Measurements from ENCODE around the gene PI4KA. TPM values are rescaled to one million over a fixed set of nuclear protein-coding genes. Genes with fewer than 3 reads are reported as not detected.

The PI4KA gene
- total and polyA plus RNA-seq, 10 donors: 29.8 to 143 (median 108) TPM

DNA sequence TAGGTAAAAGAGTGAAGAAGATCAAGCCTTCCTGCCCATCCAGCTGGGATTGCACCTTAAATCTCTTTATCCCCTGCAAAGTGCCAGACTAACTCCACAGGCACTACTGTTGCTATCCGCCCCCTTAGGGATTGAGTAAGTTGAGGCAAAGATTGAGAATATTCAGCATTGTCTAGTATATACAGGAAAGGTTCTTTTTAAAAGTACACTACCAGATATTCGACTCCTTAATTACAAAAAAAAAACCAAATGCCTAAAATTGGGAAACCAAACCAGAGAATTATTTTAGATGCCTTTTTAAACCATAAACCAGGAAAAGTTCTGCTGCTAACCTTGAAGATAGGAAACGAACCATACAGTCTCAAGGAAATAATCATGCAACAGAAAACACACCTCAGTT, 73.2 kb downstream of the PI4KA start:
- intact Hi-C loops (cut with DNase I; ENCODE audit: low total_unique reads): no loop called here
- H3K36me3 ChIP-seq: peaks cover 0 to 91% (median 27%) of the 10 kb centered on the region in 6 donors
- WGBS, 5 donors: 75 to 81% (median 79%) methylated on average over 3 of the region's 3 CpGs

DNA sequence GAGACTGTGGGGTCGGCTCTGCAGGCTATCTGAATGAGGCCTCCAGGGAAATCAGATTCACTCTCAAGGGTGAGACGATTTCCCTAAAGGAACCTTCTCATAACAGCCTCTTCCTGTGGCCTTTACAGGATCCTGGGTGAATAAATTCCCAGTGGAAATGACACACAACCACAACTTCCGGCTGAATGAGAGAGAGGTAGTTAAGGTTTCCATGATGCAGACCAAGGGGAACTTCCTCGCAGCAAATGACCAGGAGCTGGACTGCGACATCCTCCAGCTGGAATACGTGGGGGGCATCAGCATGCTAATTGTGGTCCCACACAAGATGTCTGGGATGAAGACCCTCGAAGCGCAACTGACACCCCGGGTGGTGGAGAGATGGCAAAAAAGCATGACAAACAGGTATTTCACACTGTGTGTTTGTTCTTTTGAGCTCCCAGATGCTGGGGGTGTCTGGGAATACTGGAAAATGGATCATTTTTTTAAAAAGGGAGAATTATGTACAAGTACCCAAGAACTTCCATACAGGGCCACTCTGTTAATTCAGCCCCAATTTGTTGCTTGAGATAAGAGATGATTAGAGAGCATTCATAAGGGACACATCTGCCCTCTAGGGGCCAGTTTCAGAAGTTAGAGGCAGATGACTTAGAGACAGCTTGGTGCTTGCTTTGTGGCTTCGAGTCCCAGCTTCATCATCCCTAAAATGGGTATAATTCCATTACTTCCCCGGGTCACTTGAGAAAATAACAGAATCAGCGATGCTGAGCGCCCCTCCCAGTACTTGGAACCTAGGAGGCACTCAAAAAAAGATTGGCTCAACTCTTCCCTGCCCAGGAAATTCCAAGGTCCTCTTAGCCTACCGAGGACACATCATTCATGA, 74.5 kb downstream of the PI4KA start:
- intact Hi-C loops (cut with DNase I; ENCODE audit: low total_unique reads): no loop called here
- WGBS, 5 donors: 61 to 79% (median 63%) methylated on average over 12 to 14 of the region's 14 CpGs
- H3K9me3 ChIP-seq: no peaks in the 10 kb centered on the region
- H3K27ac ChIP-seq: peak overlapping the region in 2 of 8 donors; percentile 19 to 27
- H3K36me3 ChIP-seq: peaks cover 0 to 91% (median 29%) of the 10 kb centered on the region in 6 donors
- no peak for DNase-seq
- TF ChIP-seq POLR2A (IDR thresholded peaks at IDR 0.05): no peak
- TF ChIP-seq, protein P1, sequence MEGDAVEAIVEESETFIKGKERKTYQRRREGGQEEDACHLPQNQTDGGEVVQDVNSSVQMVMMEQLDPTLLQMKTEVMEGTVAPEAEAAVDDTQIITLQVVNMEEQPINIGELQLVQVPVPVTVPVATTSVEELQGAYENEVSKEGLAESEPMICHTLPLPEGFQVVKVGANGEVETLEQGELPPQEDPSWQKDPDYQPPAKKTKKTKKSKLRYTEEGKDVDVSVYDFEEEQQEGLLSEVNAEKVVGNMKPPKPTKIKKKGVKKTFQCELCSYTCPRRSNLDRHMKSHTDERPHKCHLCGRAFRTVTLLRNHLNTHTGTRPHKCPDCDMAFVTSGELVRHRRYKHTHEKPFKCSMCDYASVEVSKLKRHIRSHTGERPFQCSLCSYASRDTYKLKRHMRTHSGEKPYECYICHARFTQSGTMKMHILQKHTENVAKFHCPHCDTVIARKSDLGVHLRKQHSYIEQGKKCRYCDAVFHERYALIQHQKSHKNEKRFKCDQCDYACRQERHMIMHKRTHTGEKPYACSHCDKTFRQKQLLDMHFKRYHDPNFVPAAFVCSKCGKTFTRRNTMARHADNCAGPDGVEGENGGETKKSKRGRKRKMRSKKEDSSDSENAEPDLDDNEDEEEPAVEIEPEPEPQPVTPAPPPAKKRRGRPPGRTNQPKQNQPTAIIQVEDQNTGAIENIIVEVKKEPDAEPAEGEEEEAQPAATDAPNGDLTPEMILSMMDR (IDR thresholded peaks at IDR 0.05 in 8 of 11, conservative IDR thresholded peaks at IDR 0.05 in 3 of 11): peak in 10 of 11 experiments; percentile 24 to 76 (median 64)
- H3K27me3 ChIP-seq (replicated peaks in 1 of 7): no peaks in the 10 kb centered on the region
- peaks cover 0 to 24% (median 14%) of the 10 kb centered on the region in 6 donors for H3K4me1 ChIP-seq
- no peak overlapping the region for H3K4me3 ChIP-seq

More for the DNA sequence above, 73.2 kb downstream of the PI4KA start:
- Histone ChIP-seq H3K27ac (no peak overlapping the region), H3K4me3 (no peak overlapping the region), H3K9me3 (no peaks in the 10 kb centered on the region), H3K27me3 (replicated peaks in 1 of 7) (no peaks in the 10 kb centered on the region), H3K4me1 (peaks cover 0 to 24% (median 14%) of the 10 kb centered on the region in 6 donors)
- no peak for DNase-seq
- TF ChIP-seq POLR2A (IDR thresholded peaks at IDR 0.05) (no peak), POLR2AphosphoS5 (IDR thresholded peaks at IDR 0.05) (no peak)
- TF ChIP-seq, protein P1 (IDR thresholded peaks at IDR 0.05 in 8 of 11, conservative IDR thresholded peaks at IDR 0.05 in 3 of 11): no peak

DNA sequence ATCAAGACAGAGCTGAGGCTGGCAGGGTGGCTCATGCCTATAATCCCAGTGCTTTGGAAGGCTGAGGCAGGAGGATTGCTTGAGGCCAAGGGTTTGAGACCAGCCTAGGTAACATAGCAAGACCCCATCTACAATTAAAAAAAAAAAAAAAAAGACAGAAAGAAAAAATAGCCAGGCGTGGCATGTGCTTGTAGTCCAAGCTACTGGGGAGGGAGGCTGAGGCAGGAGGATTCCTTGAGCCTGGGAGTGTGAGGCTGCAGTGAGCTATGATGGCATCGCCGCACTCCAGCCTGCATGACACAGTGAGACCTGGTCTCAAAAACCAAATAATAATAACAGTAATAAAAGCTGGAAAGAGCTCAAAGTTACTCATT, 75.3 kb downstream of the PI4KA start:
- intact Hi-C loops (cut with DNase I; ENCODE audit: low total_unique reads): no loop called here
- WGBS, 5 donors: 95 to 100% (median 99%) methylated on average over 3 of the region's 3 CpGs
- DNase-seq: no peak
- peaks cover 0 to 91% (median 29%) of the 10 kb centered on the region in 6 donors for H3K36me3 ChIP-seq
- peaks cover 0 to 24% (median 14%) of the 10 kb centered on the region in 6 donors for H3K4me1 ChIP-seq
- no peak overlapping the region for H3K27ac ChIP-seq
- no peaks in the 10 kb centered on the region for H3K27me3 ChIP-seq (replicated peaks in 1 of 7)
- no peaks in the 10 kb centered on the region for H3K9me3 ChIP-seq
- TF ChIP-seq POLR2A (IDR thresholded peaks at IDR 0.05) (no peak), POLR2AphosphoS5 (IDR thresholded peaks at IDR 0.05) (no peak)
- TF ChIP-seq, protein P1 (IDR thresholded peaks at IDR 0.05 in 8 of 11, conservative IDR thresholded peaks at IDR 0.05 in 3 of 11): no peak
- no peak overlapping the region for H3K4me3 ChIP-seq

DNA sequence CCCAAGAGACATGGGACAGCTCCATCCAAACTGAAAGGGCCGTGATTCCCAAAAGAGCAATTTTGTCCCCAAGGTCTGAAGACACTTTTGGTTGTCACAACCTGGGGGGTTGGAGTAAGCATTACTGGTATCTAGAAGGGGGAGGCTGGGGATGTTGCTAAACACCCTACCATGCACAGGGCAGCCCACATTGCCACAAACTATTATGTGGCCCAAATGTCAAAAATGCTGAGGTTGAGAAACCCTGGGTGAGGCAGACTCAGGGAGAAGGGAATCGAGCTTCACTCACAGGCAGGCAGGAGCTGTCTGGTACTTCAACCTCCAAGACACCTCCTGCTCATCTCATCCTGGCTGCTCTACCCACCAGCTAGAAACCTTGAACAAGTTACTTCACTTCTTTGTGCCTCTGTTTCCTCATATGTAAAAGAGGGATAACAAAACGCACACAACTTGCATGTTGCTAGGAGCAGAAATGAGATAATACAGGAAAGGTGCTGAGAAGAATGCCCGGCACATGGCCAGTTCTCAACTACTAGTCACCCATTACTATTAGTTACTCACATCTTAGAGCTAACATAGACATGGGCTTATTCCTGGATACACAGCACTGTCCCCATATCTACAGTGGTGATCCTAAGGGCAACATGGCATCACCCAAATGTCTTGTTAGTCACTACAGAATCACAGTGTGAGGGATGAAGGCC, 75.9 kb downstream of the PI4KA start:
- intact Hi-C loops (cut with DNase I; ENCODE audit: low total_unique reads): no loop called here
- Histone ChIP-seq H3K9me3 (no peaks in the 10 kb centered on the region), H3K4me1 (peaks cover 0 to 24% (median 14%) of the 10 kb centered on the region in 6 donors), H3K4me3 (no peak overlapping the region), H3K27ac (no peak overlapping the region), H3K27me3 (replicated peaks in 1 of 7) (no peaks in the 10 kb centered on the region), H3K36me3 (peaks cover 0 to 91% (median 25%) of the 10 kb centered on the region in 6 donors)
- TF ChIP-seq POLR2AphosphoS5 (IDR thresholded peaks at IDR 0.05) (no peak), POLR2A (IDR thresholded peaks at IDR 0.05) (no peak)
- TF ChIP-seq, protein P1 (IDR thresholded peaks at IDR 0.05 in 8 of 11, conservative IDR thresholded peaks at IDR 0.05 in 3 of 11): no peak
- WGBS, 5 donors: 78 to 95% (median 87%) methylated on average over 4 of the region's 4 CpGs
- DNase-seq: no peak

All from spleen (tissue), 11 donors.